ENCODE data around the gene SERPINE3. TPM values are rescaled to one million over a fixed set of nuclear protein-coding genes. Genes with fewer than 3 reads are reported as not detected.

The SERPINE3 gene
- polyA plus RNA-seq, 1 donor (not counting 4 experiments of a cell fraction or from before 2014, with no cell fraction given), result not detected

DNA sequence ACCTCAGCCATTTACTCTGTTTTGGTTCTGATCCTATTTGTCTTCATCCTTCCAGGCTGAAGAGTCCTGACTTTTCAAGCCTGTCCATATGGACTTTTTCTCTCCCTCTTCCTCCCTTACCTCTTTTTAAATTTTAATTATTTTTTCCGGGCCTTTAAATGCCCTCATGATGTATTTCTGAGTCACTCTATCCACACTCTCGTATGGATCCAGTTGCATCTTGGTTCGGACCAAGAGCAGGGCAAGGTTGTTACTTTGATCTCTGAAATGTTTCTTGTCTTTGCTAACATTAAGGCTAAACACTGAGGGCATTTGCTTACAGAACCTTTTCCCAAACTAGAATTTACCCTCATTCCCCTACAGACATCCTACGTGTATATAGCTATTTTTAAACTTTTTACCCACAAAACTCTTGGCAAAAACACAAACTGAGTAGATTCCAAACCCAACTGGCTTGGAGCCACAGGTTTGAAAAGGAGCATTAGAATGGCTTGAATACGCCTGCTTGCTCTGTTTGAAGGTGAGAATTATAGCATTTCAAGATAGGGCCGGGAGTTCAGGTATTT lies 47.4 kb upstream of the SERPINE3 start:
- TF ChIP-seq, protein P1, sequence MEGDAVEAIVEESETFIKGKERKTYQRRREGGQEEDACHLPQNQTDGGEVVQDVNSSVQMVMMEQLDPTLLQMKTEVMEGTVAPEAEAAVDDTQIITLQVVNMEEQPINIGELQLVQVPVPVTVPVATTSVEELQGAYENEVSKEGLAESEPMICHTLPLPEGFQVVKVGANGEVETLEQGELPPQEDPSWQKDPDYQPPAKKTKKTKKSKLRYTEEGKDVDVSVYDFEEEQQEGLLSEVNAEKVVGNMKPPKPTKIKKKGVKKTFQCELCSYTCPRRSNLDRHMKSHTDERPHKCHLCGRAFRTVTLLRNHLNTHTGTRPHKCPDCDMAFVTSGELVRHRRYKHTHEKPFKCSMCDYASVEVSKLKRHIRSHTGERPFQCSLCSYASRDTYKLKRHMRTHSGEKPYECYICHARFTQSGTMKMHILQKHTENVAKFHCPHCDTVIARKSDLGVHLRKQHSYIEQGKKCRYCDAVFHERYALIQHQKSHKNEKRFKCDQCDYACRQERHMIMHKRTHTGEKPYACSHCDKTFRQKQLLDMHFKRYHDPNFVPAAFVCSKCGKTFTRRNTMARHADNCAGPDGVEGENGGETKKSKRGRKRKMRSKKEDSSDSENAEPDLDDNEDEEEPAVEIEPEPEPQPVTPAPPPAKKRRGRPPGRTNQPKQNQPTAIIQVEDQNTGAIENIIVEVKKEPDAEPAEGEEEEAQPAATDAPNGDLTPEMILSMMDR (optimal IDR thresholded peaks at IDR 0.05 in 1 of 3, IDR thresholded peaks at IDR 0.05 in 1 of 3, conservative IDR thresholded peaks at IDR 0.05 in 1 of 3; ENCODE audit: extremely low read depth in 1 of 3, insufficient read depth in 2 of 3, low read length in 3 of 3), result no peak
- TF ChIP-seq EZH2 (IDR thresholded peaks at IDR 0.05; ENCODE audit: low read length), result no peak
- FAIRE-seq (no peak), DNase-seq (ENCODE audit: low read depth, low spot score) (no peak)
- peaks cover 13% of the 10 kb centered on the region for H3K27me3 ChIP-seq (ENCODE audit: control insufficient read depth, extremely low read depth, insufficient read depth, low read length)
- H3K79me2 ChIP-seq (ENCODE audit: control insufficient read depth, insufficient read depth, low read length), result no peaks in the 10 kb centered on the region
- no peak overlapping the region for H3K4me2 ChIP-seq (ENCODE audit: control insufficient read depth, extremely low read depth, insufficient read depth, low read depth, low read length)
- no peaks in the 10 kb centered on the region for H3K9me3 ChIP-seq (ENCODE audit: control insufficient read depth, low read depth, low read length)
- H3K27ac ChIP-seq (ENCODE audit: control insufficient read depth, insufficient read depth, low read length), result no peak overlapping the region
- H3K4me1 ChIP-seq (ENCODE audit: control insufficient read depth, extremely low read depth, insufficient read depth, low read length), result no peaks in the 10 kb centered on the region
- H3K9me1 ChIP-seq (ENCODE audit: control insufficient read depth, extremely low read depth, insufficient read depth, low read length), result no peaks in the 10 kb centered on the region
- no peak overlapping the region for H3K9ac ChIP-seq (ENCODE audit: control insufficient read depth, extremely low read depth, insufficient read depth, low read length)
- no peaks in the 10 kb centered on the region for H3K36me3 ChIP-seq (ENCODE audit: control insufficient read depth in 2 of 2, extremely low read depth in 1 of 2, insufficient read depth in 2 of 2, low read length in 2 of 2)
- H4K20me1 ChIP-seq (ENCODE audit: control insufficient read depth, extremely low read depth, insufficient read depth, low read length), result no peaks in the 10 kb centered on the region
- no peak overlapping the region for H2AFZ ChIP-seq (ENCODE audit: control insufficient read depth, low read length)
- dilution Hi-C loops (cut with MboI; ENCODE audit: extremely low pct_ligation_motif_present, low sequenced_read_pairs), result no loop called here
- H3K4me3 ChIP-seq (ENCODE audit: control insufficient read depth in 2 of 3, extremely low read depth in 1 of 3, insufficient read depth in 2 of 3, low read depth in 1 of 3, low read length in 3 of 3), result no peak overlapping the region

DNA sequence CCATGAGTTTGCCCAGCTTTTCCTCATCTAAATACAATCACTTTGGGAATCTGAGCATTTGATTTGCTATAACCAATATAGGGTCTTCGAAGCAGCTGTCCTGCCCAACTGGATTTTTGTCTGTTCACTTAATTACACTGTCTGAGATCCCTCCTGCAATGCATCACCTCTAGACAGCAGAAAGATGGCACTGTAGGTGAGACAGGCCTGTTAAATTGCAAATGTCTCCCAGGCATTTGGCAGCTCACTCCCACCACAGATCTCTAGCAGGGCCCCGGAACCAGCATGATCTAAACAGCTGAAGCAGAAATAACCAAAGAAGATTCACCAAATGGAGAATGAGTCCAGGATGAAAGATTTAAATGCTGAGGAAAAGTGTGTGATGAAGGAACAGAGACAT lies 41.9 kb upstream of the SERPINE3 start:
- dilution Hi-C loops (cut with MboI; ENCODE audit: extremely low pct_ligation_motif_present, low sequenced_read_pairs), result no loop called here
- H3K36me3 ChIP-seq (ENCODE audit: control insufficient read depth in 2 of 2, extremely low read depth in 1 of 2, insufficient read depth in 2 of 2, low read length in 2 of 2), result no peaks in the 10 kb centered on the region
- H3K9ac ChIP-seq (ENCODE audit: control insufficient read depth, extremely low read depth, insufficient read depth, low read length), result no peak overlapping the region
- no peaks in the 10 kb centered on the region for H3K9me1 ChIP-seq (ENCODE audit: control insufficient read depth, extremely low read depth, insufficient read depth, low read length)
- H3K4me2 ChIP-seq (ENCODE audit: control insufficient read depth, extremely low read depth, insufficient read depth, low read depth, low read length), result no peak overlapping the region
- no peak for DNase-seq (ENCODE audit: low read depth, low spot score)
- no peaks in the 10 kb centered on the region for H3K4me1 ChIP-seq (ENCODE audit: control insufficient read depth, extremely low read depth, insufficient read depth, low read length)
- H3K27ac ChIP-seq (ENCODE audit: control insufficient read depth, insufficient read depth, low read length), result no peak overlapping the region
- TF ChIP-seq, protein P1 (optimal IDR thresholded peaks at IDR 0.05 in 1 of 3, IDR thresholded peaks at IDR 0.05 in 1 of 3, conservative IDR thresholded peaks at IDR 0.05 in 1 of 3; ENCODE audit: extremely low read depth in 1 of 3, insufficient read depth in 2 of 3, low read length in 3 of 3), result peak in 2 of 3 experiments; percentile 28 to 47
- no peak for TF ChIP-seq EZH2 (IDR thresholded peaks at IDR 0.05; ENCODE audit: low read length)
- H3K79me2 ChIP-seq (ENCODE audit: control insufficient read depth, insufficient read depth, low read length), result no peaks in the 10 kb centered on the region
- H3K27me3 ChIP-seq (ENCODE audit: control insufficient read depth, extremely low read depth, insufficient read depth, low read length), result peaks cover 7% of the 10 kb centered on the region
- H2AFZ ChIP-seq (ENCODE audit: control insufficient read depth, low read length), result no peak overlapping the region
- H3K4me3 ChIP-seq (ENCODE audit: control insufficient read depth in 2 of 3, extremely low read depth in 1 of 3, insufficient read depth in 2 of 3, low read depth in 1 of 3, low read length in 3 of 3), result no peak overlapping the region
- no peak for FAIRE-seq
- H3K9me3 ChIP-seq (ENCODE audit: control insufficient read depth, low read depth, low read length), result no peaks in the 10 kb centered on the region
- no peaks in the 10 kb centered on the region for H4K20me1 ChIP-seq (ENCODE audit: control insufficient read depth, extremely low read depth, insufficient read depth, low read length)
